Transverse colon (tissue), 4 donors: ENCODE measurements around the gene UTY. TPM values are rescaled to one million over a fixed set of nuclear protein-coding genes. Genes with fewer than 3 reads are reported as not detected.

Source experiments
- DNase-seq: peaks from one replicate; pipeline ENCODE4 v3.0.0-alpha.2; 2019
- H3K27ac ChIP-seq, 4 donors: fragments of 200-600 bp; sonication (generic); 2 replicates each; pipeline ENCODE4 v1.5.1; 2016 to 2018; ENCODE audit warnings: inconsistent platforms in 4 of 4
- H3K27me3 ChIP-seq: fragments of 200-600 bp; sonication (generic); 2 replicates; pipeline ENCODE4 v1.5.1; 2017; ENCODE audit warnings: inconsistent platforms
- H3K36me3 ChIP-seq, 4 donors: fragments of 200-600 bp; sonication (generic); 2 replicates each; pipeline ENCODE4 v1.5.1; 2017 to 2019; ENCODE audit warnings: inconsistent platforms in 4 of 4
- H3K4me1 ChIP-seq, 4 donors: fragments of 200-600 bp; sonication (generic); 2 replicates each; pipeline ENCODE4 v1.5.1; 2017 to 2020; ENCODE audit warnings: inconsistent platforms in 4 of 4
- H3K4me3 ChIP-seq, 4 donors: fragments of 200-600 bp; sonication (generic); 1 replicate in 1 of 4; 2 replicates in 3 of 4; pipeline versions ENCODE4 v1.5.1 to v1.6.1; 2017 to 2019; ENCODE audit warnings: inconsistent platforms in 4 of 4
- H3K9me3 ChIP-seq, 2 donors: fragments of 200-600 bp; sonication (generic); 2 replicates each; pipeline ENCODE4 v1.5.1; 2017 to 2019; ENCODE audit warnings: inconsistent platforms in 2 of 2
- CTCF ChIP-seq, 5 experiments: fragments of 200-600 bp in 3 of 5; fragments of 450-650 bp in 2 of 5; sonication (generic) in 3 of 5; IDR thresholded peaks; 1 replicate in 2 of 5; 2 replicates in 3 of 5; pipeline ENCODE4 v1.5.1; 2016 to 2017; ENCODE audit warnings: antibody characterized with exemption in 5 of 5, inconsistent platforms in 3 of 5, mild to moderate bottlenecking in 2 of 5, moderate library complexity in 1 of 5
- EP300 ChIP-seq: sonication (generic); formaldehyde crosslinking; IDR thresholded peaks from one replicate; pipeline ENCODE4 v1.6.1; 2017; ENCODE audit warnings: antibody characterized with exemption, low read depth
- POLR2A ChIP-seq: fragments of 450-650 bp; IDR thresholded peaks from one replicate; pipeline ENCODE4 v1.6.1; 2016; ENCODE audit warnings: antibody characterized with exemption, mild to moderate bottlenecking, moderate library complexity
- POLR2AphosphoS5 ChIP-seq, 3 donors: sonication (generic); formaldehyde crosslinking; IDR thresholded peaks; one replicate each; pipeline ENCODE4 v1.6.1; 2016; ENCODE audit warnings: antibody characterized with exemption in 3 of 3
- WGBS, 2 donors: methylation state at CpG; one replicate each; pipeline ENCODE4 v1.1.5; 2018; ENCODE audit warnings: low coverage in 1 of 2; 5-methylcytosine and 5-hydroxymethylcytosine counted together
- in situ Hi-C, 4 donors: fragments of 200-750 bp; cut with MboI; loops; one replicate each; pipeline versions ENCODE4 v1.15.0 to v1.15.1; 2017; ENCODE audit warnings: low sequenced_read_pairs in 3 of 4, low pct_ligation_motif_present in 1 of 4, low pct_unique_long_range_greater_than_20kb in 1 of 4
- intact Hi-C: fragments of 100-400 bp; cut with DNase I; formaldehyde crosslinking; loops from one replicate; pipeline ENCODE4 v1.15.1; 2023; ENCODE audit warnings: low total_unique reads
- total RNA-seq, 4 donors: library from RNA; depleted of rRNA; stranded (reverse); fragments of >200 nt; gene quantifications; one replicate each; pipeline ENCODE4 v1.1.0, GENCODE V29; 2016

The UTY gene
- total RNA-seq, 4 donors from 2014 or later: 50.8 to 137 TPM; not detected in 2

DNA sequence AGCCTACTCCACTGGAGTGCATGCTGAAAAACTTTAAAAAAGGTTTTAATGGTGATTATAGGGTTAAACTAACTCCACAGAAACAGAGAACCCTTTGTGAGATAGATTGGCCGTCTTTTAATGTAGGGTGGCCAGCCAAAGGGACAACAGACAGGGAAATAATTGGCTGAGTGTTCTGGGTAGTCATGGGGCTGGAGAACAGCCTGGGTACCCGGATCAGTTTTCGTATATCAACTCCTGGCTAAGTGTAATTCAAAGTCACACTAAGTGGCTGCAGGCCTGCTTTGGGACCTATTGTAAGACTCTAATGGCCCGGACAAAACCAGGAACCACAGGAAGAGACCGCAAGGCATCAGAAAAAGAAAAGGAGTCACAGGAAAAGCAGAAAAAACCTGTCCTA lies 139.9 kb downstream of the UTY start:
- H3K9me3 ChIP-seq: no peaks in the 10 kb centered on the region
- no peaks in the 10 kb centered on the region for H3K4me1 ChIP-seq
- no peaks in the 10 kb centered on the region for H3K27me3 ChIP-seq
- TF ChIP-seq EP300 (no peak), POLR2AphosphoS5 (IDR thresholded peaks at IDR 0.05) (no peak), POLR2A (no peak), CTCF (IDR thresholded peaks at IDR 0.05) (no peak)
- no peak overlapping the region for H3K27ac ChIP-seq
- DNase-seq: no peak
- no peak overlapping the region for H3K4me3 ChIP-seq
- WGBS, 2 donors: 17% methylated on average over 1 of the region's 5 CpGs; no CpG with 5 or more reads in 1 of the 2 donors
- intact Hi-C loops: no loop called here
- in situ Hi-C loops: loop anchor here in 1 of 4 donors (25.0 kb wide), 1 partner anchor 403 kb away; no protein-coding TSS in a partner anchor
- no peaks in the 10 kb centered on the region for H3K36me3 ChIP-seq

- DNase-seq: no peak
- no peaks in the 10 kb centered on the region for H3K27me3 ChIP-seq
- no peak overlapping the region for H3K4me3 ChIP-seq
- H3K9me3 ChIP-seq: no peaks in the 10 kb centered on the region
- no peaks in the 10 kb centered on the region for H3K4me1 ChIP-seq
- no CpG with 5 or more reads among the region's 9 CpGs for WGBS, 2 donors
- intact Hi-C loops (no loop called here), in situ Hi-C loops (loop anchor here in 1 of 4 donors (25.0 kb wide), 1 partner anchor 402 kb away; no protein-coding TSS in a partner anchor)
- no peak overlapping the region for H3K27ac ChIP-seq
- H3K36me3 ChIP-seq: no peaks in the 10 kb centered on the region
- no peak for TF ChIP-seq POLR2AphosphoS5 (IDR thresholded peaks at IDR 0.05)
- no peak for TF ChIP-seq POLR2A
- TF ChIP-seq CTCF (IDR thresholded peaks at IDR 0.05): no peak
- TF ChIP-seq EP300: no peak
Observed at GRCh38 chrY:13339381-13339780, 140.5 kb downstream of the UTY start.

DNA sequence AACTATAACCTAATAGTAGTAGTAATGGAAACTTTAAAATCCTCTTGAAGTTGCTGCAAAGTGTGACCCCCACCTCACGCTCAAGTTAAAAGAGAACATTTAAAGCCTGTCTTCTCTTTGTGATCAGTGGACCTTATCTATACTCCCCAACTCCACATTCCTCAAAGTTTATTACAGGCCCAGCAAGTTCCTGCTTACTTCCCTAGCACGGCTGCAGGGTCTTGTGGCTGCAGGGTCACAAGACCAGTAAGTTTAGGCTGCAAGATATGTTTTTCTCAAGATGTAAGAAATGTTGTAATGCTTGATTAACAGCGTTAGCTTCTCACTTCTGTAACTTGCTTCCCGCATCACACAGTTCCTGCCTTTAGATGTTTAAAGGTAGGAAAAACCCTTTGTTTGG lies 141.1 kb downstream of the UTY start:
- no peak overlapping the region for H3K4me3 ChIP-seq
- in situ Hi-C loops: loop anchor here in 1 of 4 donors (25.0 kb wide), 1 partner anchor 401 kb away; no protein-coding TSS in a partner anchor
- intact Hi-C loops: no loop called here
- 67% methylated on average over 1 of the region's 4 CpGs; no CpG with 5 or more reads in 1 of the 2 donors for WGBS, 2 donors
- TF ChIP-seq EP300: no peak
- no peak for TF ChIP-seq POLR2AphosphoS5 (IDR thresholded peaks at IDR 0.05)
- TF ChIP-seq POLR2A: no peak
- no peak for TF ChIP-seq CTCF (IDR thresholded peaks at IDR 0.05)
- H3K27me3 ChIP-seq: no peaks in the 10 kb centered on the region
- no peaks in the 10 kb centered on the region for H3K36me3 ChIP-seq
- no peak overlapping the region for H3K27ac ChIP-seq
- H3K4me1 ChIP-seq: no peaks in the 10 kb centered on the region
- no peak for DNase-seq
- no peaks in the 10 kb centered on the region for H3K9me3 ChIP-seq

DNA sequence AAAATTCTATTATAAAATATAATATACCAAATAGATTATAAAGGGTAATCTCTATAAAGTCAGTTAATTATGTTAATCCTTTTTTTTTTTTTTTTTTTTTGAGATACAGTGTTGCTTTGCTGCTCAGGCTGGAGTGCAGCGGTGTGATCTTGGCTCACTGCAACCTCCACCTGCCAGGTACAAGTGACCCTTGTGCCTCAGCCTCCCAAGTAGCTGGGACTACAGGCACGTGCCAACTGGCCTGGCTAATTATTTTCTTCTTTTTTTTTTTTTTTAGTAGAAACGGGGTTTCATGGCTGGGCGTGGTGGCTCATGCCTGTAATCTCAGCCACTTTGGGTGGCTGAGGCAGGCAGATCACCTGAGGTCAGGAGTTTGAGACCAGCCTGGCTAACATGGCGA lies 141.9 kb downstream of the UTY start:
- Histone ChIP-seq H3K4me3 (no peak overlapping the region), H3K27ac (no peak overlapping the region), H3K4me1 (no peaks in the 10 kb centered on the region), H3K36me3 (no peaks in the 10 kb centered on the region), H3K27me3 (no peaks in the 10 kb centered on the region), H3K9me3 (no peaks in the 10 kb centered on the region)
- intact Hi-C loops (no loop called here), in situ Hi-C loops (loop anchor here in 1 of 4 donors (25.0 kb wide), 1 partner anchor 401 kb away; no protein-coding TSS in a partner anchor)
- TF ChIP-seq POLR2A (no peak), POLR2AphosphoS5 (IDR thresholded peaks at IDR 0.05) (no peak), EP300 (no peak), CTCF (IDR thresholded peaks at IDR 0.05) (no peak)
- no peak for DNase-seq
- WGBS, 2 donors: 40% methylated on average over 1 of the region's 5 CpGs; no CpG with 5 or more reads in 1 of the 2 donors
